ENCODE data around the gene NOTCH2.

The NOTCH2 gene

DNA sequence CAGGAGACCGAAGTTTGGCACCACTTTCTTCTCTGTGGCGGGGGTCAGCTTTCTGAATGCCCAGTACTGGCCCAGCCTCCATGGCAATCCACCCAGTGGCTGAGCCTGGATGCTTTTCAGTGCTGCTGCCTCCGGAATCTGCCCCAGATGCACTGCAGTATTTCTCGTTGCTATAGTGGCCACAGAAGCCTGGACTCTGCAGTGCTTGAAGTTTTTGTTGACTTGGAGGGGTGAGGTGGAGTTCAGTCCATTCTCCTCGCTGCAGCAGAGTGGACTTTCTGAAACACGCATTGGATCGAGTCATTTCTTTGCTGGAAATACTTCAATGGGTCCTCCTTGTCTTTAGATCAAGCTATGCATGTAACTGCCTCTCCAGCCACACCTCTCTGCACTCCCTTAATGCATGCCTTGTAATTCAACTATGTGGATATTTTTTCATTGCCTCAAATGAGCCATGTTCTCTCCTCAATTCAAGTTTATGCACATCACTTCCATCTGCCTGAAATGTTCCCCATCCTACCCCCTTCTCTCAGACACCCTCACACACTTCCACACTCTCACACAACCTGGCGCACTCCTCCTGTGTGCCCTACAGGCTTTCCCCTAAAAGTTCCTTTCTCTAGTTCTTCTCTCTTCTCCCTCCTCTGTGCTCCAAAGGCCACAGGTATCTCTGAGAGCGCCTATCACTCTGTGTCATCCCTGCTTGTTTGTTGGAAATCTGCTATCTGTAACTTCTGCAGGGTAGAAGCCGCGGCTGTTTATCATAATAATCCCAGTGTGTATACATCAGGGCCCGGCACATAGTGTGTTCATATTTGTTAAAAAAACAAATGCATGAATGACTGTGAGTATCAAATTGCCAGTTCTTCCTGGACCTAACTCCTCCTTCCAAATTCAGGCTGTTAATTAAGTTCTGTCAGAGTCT lies 189.7 kb downstream of the NOTCH2 start:
- DNase-seq: peak in 13 of 51 donors; percentile 2 to 42 (median 20)

DNA sequence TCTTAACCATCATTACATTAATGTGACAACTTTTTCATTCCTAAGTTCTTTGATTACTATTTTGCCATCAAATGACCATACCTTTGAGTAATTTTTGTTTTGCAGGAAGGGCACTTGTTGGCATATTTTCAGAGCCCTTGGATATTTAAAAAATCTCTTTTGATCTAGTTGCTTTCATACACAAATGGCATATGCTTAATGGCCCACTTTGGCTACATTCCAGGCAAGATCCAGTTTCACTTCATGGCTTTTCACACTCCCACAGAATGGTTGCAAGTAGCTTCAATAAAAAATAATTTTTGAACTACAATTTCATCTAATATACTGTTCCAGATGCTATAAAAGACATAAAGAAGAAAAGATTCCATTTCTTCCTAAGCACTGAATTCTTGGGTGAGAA lies 191.3 kb downstream of the NOTCH2 start:
- DNase-seq: no peak

DNA sequence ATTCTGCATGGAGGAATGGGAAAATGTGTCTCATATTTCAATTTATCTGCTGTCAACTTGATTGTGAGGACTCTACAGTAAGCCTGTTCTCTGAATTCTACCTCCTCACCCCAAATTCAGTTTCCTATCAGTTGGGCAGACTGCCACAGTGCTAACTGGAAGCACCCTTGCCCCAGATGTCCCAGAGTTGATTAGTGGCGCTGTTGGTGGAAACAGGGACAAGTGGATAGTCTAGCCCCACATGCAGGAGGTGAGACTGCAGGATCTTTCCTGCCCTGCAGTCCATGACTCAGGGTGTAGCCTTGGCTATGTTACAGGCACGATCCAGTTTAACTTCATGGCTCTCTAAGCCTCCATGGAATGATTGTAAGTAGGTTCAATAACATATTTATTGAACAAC lies 195.3 kb downstream of the NOTCH2 start:
- DNase-seq: no peak

DNA sequence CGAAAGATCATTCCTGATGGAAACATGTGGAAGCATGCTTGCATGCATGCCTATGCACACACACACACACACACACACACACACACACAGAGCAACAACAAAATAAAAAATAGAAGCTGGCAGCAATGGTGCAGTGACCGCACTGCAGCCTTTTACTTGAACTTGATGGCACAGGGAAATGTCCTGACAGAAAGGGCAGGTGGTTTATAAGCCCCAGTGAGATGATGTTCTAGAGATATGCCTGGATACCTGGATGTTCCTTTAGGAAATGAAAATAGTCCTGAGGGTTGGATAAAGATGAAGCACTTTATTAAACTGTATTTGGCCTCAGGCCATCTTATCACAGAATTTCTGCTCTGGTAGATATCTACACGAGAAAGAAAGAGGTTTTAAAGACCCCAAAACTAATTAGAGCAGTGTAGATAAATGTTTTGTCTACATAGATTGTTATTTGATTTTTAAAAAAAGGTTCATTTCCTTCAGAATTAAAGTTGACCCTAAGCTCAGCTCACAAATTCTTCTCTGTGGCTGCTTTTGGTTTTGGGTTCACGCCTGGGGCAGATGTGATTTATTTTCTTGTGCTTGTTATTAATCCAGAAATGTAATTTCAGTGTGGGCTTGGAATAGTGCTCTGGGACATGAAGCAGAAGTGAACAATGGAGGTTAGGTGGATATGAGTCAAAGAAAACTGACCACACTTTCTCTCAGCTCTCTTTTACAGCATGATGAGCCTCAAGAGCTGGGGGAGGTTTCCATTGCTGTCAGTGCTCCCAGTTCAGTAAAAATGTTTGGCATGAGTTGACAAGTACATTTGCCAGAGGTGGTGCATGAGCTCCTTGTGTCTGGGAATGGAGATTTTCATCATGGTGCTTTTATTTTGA lies 196.1 kb downstream of the NOTCH2 start:
- DNase-seq: peak in 1 of 51 donors; percentile 3

DNA sequence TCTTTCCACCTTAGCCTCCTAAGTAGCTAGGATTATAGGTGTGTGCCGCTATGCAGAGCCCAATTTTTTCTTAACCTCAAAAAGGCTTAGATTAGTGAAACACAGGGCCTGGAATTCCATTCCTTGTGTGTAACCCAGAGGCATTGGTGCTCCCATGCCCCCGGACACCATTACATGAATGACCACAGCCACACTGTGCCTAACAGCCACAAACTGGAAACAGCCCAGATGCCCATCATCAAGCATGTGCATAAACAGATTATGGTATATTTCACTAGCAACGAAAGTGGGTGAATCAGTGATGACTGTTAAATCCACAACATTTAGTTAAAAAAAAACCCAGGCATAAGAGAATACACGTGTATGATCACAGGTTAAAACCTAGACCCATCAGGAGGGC lies 197.6 kb downstream of the NOTCH2 start:
- DNase-seq: no peak

DNA sequence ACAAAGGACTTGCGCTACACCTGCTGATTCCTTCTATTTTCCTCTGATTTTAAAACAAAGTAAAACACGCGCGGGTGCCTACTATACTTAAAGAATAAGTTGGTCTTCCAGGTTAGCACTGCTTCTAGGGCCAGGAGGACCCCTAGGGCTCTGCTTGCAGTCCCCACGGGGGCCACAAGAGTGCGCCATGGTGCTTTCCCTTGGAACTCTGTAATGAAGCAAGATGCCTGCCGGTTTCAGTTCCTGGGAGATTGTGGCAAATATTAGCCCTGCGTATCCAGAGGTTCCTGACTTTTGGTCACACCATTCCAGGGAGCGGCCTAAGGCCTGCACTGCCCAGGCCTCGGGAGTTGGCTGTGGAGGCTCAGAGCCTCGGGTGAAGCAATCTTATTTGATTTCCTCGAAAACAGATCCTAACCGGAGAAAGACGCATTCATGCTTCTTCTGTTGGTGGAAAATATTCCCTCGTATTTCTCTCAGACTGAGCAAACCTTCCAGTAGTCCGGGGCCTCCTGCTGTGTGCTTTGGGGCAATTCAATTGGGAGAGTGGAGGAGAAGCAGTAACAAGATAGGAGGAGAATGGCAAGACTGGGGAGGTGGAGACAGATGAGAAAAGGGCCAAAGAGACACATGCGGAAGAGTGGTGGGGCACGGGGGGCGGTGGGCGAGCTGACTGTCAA lies 198.4 kb downstream of the NOTCH2 start:
- peak in 50 of 51 donors; percentile 4 to 78 (median 50) for DNase-seq

DNA sequence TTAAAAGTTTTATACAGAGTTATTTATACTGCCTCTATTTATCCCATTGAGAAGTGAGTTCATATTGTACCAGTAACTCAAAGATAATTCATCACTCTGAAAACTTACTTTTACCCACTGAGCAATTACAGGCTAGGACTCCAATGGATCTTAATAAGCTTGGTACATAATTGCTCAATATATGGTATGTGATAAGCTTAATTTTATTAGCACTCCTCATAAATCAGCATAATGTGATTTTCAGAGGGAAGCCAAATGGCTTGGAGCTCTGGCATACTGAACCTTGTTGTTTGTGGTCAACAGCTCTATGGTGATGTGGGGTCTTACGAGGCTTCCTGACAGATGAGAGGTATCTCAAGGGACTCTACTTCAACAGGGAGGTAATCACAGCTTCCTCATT lies 199.5 kb downstream of the NOTCH2 start:
- DNase-seq: no peak

DNA sequence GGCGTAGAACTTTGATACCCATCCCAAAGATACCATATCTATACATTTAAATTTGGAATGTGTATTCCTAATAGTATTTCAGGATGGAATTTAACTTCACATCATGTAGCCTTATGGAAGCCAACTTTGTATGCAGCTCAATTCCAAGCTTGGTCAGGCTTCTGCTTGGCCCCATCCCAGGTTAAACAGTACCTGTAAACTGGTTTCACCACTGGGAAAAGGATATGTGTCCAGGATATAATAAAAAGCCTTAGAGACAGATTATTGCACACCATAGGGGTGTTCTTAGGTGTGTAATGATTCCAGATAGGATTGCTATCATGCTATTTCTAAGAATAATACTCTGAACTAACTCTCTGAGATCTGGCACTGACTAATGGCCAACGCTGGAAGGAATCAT lies 201.3 kb downstream of the NOTCH2 start:
- DNase-seq: no peak

DNA sequence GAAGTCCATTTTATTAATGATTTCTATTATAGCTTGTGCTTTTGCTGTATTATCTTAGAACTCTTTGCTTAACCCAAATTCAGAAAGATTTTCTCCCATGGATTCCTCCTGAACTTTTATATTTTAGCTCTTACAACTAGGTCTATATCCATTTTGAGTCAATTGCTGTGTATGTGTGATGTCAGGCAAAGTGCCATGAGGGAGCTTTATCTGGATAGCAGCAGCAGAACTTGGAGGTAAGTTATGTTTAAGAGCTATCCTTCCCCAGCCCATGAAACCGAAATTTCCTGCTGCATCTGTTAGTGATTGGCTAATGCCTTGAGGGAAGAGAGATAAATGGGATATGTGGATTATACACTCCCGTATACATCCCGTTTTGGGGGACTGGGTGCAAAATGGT lies 203.0 kb downstream of the NOTCH2 start:
- DNase-seq: no peak

DNA sequence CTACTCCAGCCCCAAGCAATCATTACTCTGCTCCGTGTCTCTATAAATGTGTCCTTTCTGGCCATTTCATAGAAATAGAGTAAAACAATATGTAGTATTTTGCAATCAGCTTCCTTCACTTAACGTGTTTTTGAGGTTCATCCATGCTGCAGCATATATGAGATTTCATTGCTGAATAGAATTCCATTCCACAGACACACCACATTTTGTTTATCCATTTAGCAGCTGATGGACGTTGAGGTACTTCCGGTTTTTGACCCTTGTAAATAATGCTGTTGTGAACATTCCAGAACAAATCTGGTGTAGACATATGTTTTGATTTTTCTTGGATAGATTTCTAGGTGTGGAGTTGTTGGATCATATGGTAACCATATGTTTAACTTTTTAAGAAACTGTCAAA lies 203.8 kb downstream of the NOTCH2 start:
- no peak for DNase-seq

DNA sequence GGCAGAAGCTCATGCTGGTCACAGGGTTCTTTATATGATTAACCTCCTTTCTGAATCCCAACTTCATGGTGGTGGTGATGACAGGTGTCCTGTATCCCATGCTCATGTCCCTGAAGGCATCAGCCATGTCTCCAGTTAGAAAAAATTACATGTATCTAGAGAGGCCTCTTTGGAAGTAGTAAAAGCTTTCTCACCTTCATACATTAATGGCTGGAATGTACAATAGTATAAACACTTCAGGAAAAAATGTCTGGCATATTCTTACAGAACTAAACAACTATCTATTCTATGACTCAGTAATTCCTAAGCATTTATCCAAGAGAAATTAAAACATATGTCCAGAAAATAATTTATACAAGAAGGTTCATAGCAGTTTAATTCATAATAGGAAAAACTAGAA lies 207.2 kb downstream of the NOTCH2 start:
- no peak for DNase-seq

Measured in hypothalamus (tissue), 51 donors.